ENCODE results near the gene SS18L1. TPM values are rescaled to one million over a fixed set of nuclear protein-coding genes. Genes with fewer than 3 reads are reported as not detected.

Gene SS18L1
- total and polyA plus RNA-seq, 11 donors = 6.5 to 12.4 (median 7.9) TPM

DNA sequence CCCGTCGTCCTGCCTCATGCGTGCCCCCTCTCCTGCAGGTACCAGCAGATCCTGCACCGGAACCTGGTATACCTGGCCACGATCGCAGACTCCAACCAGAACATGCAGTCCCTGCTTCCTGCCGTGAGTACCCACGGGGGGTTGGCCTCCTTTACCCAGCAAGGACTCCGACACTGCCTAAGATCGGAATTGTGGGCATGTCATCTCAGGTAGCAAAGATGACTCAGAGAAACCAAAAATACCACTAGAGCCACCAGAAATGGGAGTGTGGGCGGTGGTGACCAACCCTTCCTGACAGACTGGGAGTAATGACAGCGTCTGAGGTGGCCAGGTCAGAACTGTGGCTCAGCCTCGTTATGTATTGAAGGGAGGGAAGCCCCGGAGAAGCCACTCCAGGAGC is 16.3 kb downstream of the SS18L1 start:
- H3K4me1 ChIP-seq = peaks cover 0 to 16% (median 9%) of the 10 kb centered on the region in 12 donors
- no peaks in the 10 kb centered on the region for H3K27me3 ChIP-seq
- WGBS, 4 donors = 77 to 85% (median 84%) methylated on average over 14 of the region's 14 CpGs
- peaks cover 0 to 55% (median 45%) of the 10 kb centered on the region in 9 donors for H3K36me3 ChIP-seq
- H3K9me3 ChIP-seq = no peaks in the 10 kb centered on the region
- ATAC-seq = no peak
- TF ChIP-seq POLR2A (IDR thresholded peaks at IDR 0.05) = no peak
- TF ChIP-seq, protein P1, sequence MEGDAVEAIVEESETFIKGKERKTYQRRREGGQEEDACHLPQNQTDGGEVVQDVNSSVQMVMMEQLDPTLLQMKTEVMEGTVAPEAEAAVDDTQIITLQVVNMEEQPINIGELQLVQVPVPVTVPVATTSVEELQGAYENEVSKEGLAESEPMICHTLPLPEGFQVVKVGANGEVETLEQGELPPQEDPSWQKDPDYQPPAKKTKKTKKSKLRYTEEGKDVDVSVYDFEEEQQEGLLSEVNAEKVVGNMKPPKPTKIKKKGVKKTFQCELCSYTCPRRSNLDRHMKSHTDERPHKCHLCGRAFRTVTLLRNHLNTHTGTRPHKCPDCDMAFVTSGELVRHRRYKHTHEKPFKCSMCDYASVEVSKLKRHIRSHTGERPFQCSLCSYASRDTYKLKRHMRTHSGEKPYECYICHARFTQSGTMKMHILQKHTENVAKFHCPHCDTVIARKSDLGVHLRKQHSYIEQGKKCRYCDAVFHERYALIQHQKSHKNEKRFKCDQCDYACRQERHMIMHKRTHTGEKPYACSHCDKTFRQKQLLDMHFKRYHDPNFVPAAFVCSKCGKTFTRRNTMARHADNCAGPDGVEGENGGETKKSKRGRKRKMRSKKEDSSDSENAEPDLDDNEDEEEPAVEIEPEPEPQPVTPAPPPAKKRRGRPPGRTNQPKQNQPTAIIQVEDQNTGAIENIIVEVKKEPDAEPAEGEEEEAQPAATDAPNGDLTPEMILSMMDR (IDR thresholded peaks at IDR 0.05) = no peak
- H3K27ac ChIP-seq = no peak overlapping the region
- intact Hi-C loops (cut with DNase I) = loop anchor here in 3 of 10 donors (5.0 kb wide), 2 partner anchors 133 to 148 kb away; no protein-coding TSS in a partner anchor
- no peak overlapping the region for H3K4me3 ChIP-seq
- peak in 1 of 5 donors; percentile 44 for DNase-seq

DNA sequence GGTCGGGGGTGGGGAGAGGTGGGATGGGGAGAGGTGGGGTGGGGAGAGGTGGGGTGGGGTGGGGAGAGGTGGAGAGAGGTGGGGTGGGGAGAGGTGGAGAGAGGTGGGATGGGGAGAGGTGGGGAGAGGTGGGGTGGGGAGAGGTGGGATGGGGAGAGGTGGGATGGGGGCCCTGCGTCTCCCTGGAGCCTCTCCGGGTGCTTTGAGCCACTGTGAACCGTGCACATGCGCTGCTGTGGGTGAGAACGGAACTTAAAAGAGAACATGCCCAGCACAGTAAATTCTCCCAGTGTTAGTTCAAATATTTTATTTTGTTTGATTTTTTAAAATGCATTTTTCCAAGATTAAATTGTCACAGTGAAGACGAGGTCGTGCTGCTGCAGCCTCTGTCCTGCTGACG is 16.7 kb downstream of the SS18L1 start:
- Histone ChIP-seq H3K27ac (no peak overlapping the region), H3K27me3 (no peaks in the 10 kb centered on the region), H3K4me1 (peaks cover 0 to 16% (median 9%) of the 10 kb centered on the region in 12 donors), H3K4me3 (no peak overlapping the region), H3K9me3 (no peaks in the 10 kb centered on the region), H3K36me3 (peaks cover 0 to 55% (median 49%) of the 10 kb centered on the region in 9 donors)
- intact Hi-C loops (cut with DNase I) = no loop called here
- ATAC-seq (no peak), DNase-seq (no peak)
- 88 to 96% (median 95%) methylated on average over 8 to 9 of the region's 9 CpGs for WGBS, 4 donors
- TF ChIP-seq, protein P1 (IDR thresholded peaks at IDR 0.05) = no peak
- no peak for TF ChIP-seq POLR2A (IDR thresholded peaks at IDR 0.05)

DNA sequence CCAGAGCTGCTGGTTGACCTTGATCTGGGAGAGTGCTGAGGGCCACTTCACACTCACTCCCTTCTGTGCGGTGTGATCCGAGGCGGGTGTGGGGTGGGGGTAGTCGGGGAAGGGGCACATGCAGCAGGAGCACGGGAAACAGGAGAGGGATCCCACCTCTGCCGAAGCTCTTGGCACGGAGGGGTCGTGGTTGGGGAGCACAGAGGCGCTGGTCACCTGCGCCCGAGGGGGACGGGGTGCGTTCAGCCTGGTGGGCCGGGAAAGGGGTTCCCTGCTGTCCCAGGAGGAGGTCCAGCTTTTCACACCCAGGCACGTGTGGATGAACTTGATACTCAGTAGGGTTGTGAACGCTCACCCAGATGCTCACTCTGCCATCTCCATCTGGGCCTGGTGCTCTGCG is 17.3 kb downstream of the SS18L1 start:
- no peak overlapping the region for H3K27ac ChIP-seq
- no peaks in the 10 kb centered on the region for H3K9me3 ChIP-seq
- TF ChIP-seq, protein P1 (IDR thresholded peaks at IDR 0.05) = no peak
- TF ChIP-seq POLR2A (IDR thresholded peaks at IDR 0.05) = no peak
- intact Hi-C loops (cut with DNase I) = no loop called here
- DNase-seq (peak in 1 of 5 donors; percentile 20), ATAC-seq (no peak)
- H3K36me3 ChIP-seq = peaks cover 0 to 60% (median 55%) of the 10 kb centered on the region in 9 donors
- H3K4me1 ChIP-seq = peaks cover 0 to 16% (median 9%) of the 10 kb centered on the region in 12 donors
- 86 to 94% (median 90%) methylated on average over 17 of the region's 17 CpGs for WGBS, 4 donors
- H3K27me3 ChIP-seq = no peaks in the 10 kb centered on the region
- no peak overlapping the region for H3K4me3 ChIP-seq

DNA sequence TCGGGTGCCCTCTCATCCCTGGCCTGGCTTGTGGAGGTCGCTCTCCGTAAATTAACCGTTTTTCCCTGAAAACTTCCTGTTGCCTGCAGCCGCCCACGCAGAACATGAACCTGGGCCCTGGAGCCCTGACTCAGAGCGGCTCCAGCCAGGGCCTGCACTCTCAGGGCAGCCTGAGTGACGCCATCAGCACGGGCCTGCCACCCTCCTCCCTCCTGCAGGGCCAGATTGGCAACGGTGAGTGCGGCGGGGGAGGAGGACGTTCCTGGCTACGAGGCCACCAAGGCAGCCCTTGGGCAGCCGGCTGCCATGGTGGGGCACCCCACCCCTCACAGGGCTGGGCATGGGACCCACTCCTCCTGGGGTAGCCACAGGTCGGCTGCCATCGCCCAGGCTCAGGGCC is 17.8 kb downstream of the SS18L1 start:
- no peak for TF ChIP-seq POLR2A (IDR thresholded peaks at IDR 0.05)
- TF ChIP-seq, protein P1 (IDR thresholded peaks at IDR 0.05) = no peak
- 78 to 86% (median 80%) methylated on average over 15 to 17 of the region's 17 CpGs for WGBS, 4 donors
- Histone ChIP-seq H3K27ac (no peak overlapping the region), H3K36me3 (peaks cover 0 to 65% (median 59%) of the 10 kb centered on the region in 9 donors), H3K4me3 (no peak overlapping the region), H3K9me3 (no peaks in the 10 kb centered on the region), H3K27me3 (no peaks in the 10 kb centered on the region), H3K4me1 (peaks cover 0 to 13% (median 8%) of the 10 kb centered on the region in 12 donors)
- DNase-seq (no peak), ATAC-seq (no peak)
- intact Hi-C loops (cut with DNase I) = no loop called here
